NOMO-1 treated with dmso at 0.1 percent for 144 hours (cell line): ENCODE measurements around the gene MAP1LC3B.

ENCODE experiments used
- DNase-seq: peaks from one replicate; lab custom pipeline; 2025; ENCODE audit not compliant: unreplicated experiment; lab: John Stamatoyannopoulos, UW

MAP1LC3B gene

GRCh38 chr16:87391950-87392820 lies at the start of gene MAP1LC3B:
Gene MAP1LC3B, plus strand, starts transcription at chr16:87392336. Its CDS starts 92 bp downstream, at chr16:87392428.
- peak; percentile 91 for DNase-seq

DNA sequence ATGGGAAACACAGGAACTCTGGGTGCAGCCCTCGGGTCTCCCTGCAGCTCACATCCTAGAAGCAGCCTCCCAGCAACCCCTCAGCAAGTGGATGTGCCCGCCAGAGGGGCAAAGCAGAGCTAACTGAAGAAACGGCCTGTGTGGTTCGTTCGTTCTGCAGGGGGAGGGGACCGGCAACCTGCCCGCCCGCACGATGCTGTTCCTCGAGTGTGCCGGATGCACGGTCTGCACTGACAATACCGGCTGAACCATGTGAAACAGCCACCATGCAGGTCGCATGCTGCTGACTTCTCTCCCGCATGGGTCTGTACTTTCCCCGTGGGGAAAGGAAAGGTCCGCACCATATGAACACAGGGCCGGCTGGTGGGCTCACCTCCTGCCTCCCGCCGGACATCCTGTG lies 49.6 kb upstream of the MAP1LC3B start:
- DNase-seq: no peak

DNA sequence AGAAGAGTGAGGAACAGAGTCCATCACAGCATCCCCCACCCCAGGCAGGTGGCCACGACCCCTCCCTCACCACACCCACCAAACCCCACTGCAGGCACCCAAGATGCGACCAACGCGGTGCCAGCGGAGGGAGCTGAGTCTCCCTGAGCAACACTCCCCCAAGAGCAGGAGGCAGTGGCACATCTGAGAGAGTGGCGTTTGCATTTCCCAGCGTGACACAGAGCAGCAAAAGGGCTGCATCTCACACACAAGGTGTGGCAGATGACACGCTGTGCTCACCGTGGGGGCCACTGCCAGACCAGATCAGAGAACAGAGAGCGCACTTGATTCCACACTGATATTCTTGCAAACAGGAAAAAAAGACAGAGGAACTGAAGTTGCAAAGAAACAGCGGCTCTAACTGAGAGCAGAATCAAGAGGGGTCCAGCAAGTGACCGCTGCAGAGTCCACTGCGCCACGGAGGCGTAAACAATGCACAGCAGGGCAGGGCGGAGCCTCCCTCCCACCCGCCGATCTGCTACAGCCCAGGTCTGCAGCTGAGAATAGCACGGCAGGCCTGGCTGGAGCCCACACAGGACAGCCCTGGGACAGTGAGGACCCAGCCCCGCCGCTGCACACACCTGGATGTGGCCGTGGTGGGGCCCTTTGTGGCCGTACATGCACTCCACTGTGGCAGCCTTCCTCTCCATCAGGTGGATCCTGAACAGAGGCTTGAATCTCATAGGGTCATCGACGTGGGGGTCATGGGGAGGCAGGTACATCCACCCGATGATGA lies 49.0 kb upstream of the MAP1LC3B start:
- DNase-seq: no peak

GRCh38 chr16:87343753-87344050 lies 48.4 kb upstream of the MAP1LC3B start:
- no peak for DNase-seq

GRCh38 chr16:87344165-87344930 lies 47.8 kb upstream of the MAP1LC3B start:
- no peak for DNase-seq

- DNase-seq: no peak
These were observed 47.1 kb upstream of the MAP1LC3B start for GRCh38 chr16:87344931-87345631.

DNA sequence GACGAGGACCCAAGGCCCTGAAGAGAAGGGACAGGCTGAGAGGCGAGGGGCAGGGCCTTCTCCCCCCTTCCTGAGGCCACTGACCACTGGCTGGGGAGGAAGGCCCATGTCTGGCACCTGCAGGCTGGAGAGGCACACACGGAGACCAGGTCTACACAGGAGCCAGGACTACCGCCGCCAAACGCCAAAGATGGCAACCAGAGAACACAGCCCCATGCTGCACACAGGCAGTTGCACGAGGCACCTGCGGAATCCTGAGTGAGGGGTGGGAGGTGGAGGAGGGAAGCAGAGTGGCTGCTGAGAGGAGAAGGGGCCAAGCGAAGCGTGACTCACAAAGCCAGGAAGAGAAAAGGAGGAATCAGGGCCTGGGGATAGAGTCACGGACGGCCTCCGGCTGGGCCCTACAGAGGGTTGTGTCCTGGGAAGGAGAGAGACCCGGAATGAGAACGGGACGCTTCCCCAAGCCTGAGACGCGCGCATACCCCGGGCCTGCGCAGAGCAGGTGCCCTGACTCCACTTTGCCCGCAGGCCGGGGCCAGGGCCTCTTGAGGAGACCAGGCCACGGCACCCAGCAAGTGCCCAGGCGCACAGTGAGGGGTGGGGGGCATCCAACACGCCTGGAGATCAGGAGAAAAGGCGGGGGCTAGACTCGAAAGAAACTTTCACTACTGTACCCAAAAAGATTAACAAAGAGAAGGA lies 46.3 kb upstream of the MAP1LC3B start:
- DNase-seq: no peak

- DNase-seq: no peak
These were observed 45.5 kb upstream of the MAP1LC3B start for GRCh38 chr16:87346517-87347060.

DNA sequence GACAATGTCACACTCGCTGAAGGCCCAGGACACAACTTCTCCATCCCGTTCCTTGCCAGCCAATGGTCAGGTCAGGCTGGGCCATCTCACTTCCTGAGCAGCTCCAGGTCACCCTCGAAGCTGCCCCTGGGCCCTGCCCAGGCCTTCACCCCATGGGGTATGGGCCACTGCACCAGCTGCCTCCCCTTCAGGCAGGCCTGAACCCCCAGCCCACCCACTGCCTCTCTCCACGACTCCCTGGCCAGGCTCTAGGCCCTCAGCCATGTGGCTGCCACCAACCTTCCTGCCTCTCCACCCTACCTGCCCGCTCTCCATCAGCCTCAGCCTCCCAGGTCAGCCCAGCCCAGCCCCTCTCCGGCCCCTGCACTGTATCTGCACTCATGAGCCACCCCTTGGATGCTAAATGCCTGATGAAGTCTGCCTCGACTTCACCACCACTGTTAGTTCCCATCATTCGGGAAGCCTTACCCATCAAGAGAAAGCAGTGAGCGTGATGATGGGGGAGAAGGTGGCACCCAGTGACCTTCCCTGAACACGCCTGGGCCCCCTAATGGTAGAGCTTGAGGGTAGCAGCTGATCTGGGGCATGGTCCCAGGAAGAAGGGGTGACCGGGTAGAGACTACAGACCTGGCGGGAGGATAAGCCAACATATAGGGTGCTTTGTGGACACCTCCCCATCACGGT lies 44.1 kb upstream of the MAP1LC3B start:
- DNase-seq: no peak

GRCh38 chr16:87348616-87349157 lies 43.4 kb upstream of the MAP1LC3B start:
- no peak for DNase-seq

DNA sequence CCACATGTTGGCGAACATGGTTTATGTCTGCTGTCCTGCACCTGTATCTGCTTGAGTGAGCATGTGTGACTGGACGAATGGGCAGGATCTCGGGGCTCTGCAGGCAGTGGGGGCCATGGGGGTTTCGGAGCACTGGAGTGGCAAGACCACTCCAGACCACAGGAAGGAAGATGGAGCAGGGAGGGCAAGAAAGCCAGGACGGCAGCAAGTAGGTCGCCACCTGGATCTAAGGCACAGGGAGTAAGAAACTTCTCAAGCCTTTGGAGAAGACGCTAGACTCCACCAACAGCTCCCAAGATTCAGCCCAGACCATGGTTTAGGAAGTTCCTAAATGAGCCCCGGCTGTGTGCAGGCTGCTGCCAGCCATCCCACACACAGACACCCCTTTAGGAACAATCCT lies 42.1 kb upstream of the MAP1LC3B start:
- no peak for DNase-seq

DNA sequence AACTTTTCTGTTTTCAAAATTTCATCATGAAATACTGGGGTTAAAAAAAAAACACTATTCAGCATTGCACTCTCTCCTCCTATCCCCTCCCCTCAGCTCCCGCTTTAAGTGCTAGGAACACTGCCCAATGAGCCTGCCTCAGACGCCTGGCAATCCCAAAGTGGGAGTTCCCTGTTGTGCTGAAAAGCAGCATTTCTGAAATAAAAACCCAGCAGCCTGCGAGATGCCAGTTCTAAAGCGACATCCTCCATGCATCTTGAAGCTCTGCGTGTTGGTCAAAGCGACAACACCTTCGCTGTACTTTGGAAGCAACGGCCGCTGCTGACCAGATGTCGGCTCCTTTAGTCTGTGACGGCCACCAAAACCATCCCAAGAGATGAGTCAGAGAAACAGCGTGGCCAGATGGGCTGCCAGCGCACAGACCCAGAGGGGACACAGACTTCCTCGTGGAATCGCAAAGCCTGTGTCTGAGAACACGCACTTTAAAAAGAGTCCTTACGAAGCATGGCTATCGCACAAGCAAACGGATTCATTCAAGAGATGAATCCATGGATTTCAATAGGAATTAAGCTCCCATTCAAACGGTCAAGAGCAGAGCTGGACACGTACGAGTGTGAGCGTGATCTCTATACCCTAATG lies 41.3 kb upstream of the MAP1LC3B start:
- DNase-seq: no peak

- no peak for DNase-seq
These were observed 40.8 kb upstream of the MAP1LC3B start for GRCh38 chr16:87351320-87351698.

GRCh38 chr16:87352818-87353217 lies 39.3 kb upstream of the MAP1LC3B start:
- no peak for DNase-seq

GRCh38 chr16:87353613-87354012 lies 38.5 kb upstream of the MAP1LC3B start:
- DNase-seq: no peak

GRCh38 chr16:87356491-87356853 lies 35.7 kb upstream of the MAP1LC3B start:
- no peak for DNase-seq

DNA sequence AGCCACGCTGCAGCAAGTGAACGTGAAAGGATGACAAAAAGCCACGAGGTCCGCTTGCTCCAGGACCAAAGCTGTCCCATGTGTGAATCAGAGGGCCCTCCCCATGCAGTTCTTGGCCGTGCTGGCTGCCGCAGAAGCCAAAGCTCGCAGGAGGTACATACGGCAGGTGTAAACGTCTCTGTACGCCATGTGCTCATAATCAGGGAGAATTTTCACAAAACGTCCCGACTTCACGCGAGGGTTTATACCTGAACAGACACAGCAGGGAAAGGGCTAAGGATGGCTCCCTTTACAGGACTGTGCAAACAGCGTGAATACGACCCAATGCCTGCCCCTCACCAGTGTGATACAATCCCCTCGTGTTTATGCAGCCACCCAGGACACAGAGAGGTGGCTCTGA lies 33.9 kb upstream of the MAP1LC3B start:
- no peak for DNase-seq

- DNase-seq: no peak
These were observed 33.4 kb upstream of the MAP1LC3B start for GRCh38 chr16:87358696-87359095.

- no peak for DNase-seq
These were observed 33.0 kb upstream of the MAP1LC3B start for GRCh38 chr16:87359121-87359520.
